GM19035 (cell line): ENCODE results near the gene PPT2.

Experiments used
- ATAC-seq: cut with Tn5 transposase; IDR thresholded peaks from one replicate; pipeline ENCODE4 v1.9.1; 2021; ENCODE audit not compliant: unreplicated experiment

The PPT2 gene

GRCh38 chr6:32151863-32152768 is 1.8 kb upstream of the PPT2 start, which contains the start of gene PRRT1:
Gene PRRT1 (minus strand): TSS chr6:32151939. CDS start chr6:32151827, 112 bp downstream.
- ATAC-seq = no peak

- no peak for ATAC-seq
Observed at GRCh38 chr6:32152769-32153563, 975 bp upstream of the PPT2 start.

DNA sequence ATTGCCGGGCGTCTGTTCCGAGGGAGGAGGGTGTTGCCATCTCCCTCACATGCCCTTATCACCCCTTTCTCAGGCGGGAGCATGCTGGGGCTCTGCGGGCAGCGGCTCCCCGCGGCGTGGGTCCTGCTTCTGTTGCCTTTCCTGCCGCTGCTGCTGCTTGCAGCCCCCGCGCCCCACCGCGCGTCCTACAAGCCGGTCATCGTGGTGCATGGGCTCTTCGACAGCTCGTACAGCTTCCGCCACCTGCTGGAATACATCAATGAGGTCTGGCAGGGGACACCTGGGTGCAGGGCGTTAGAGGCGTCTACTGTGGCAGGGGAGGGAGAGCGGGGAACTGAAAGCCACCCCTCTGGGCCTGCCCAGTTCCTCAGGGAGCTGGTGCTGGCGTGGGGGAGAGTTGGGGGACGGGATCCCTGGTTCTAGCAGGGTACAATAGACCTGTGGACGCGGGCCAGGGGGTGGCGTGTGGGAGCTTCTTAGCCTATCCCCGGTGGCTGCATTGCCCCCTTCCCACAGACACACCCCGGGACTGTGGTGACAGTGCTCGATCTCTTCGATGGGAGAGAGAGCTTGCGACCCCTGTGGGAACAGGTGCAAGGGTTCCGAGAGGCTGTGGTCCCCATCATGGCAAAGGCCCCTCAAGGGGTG is 697 bp downstream of the PPT2 start:
- ATAC-seq = no peak

- no peak for ATAC-seq
Observed at GRCh38 chr6:32156891-32157290, 3.0 kb downstream of the PPT2 start.

- ATAC-seq = no peak
Observed at GRCh38 chr6:32158052-32158451, 4.1 kb downstream of the PPT2 start.

GRCh38 chr6:32163559-32164258 is 9.8 kb downstream of the PPT2 start:
- ATAC-seq = no peak

DNA sequence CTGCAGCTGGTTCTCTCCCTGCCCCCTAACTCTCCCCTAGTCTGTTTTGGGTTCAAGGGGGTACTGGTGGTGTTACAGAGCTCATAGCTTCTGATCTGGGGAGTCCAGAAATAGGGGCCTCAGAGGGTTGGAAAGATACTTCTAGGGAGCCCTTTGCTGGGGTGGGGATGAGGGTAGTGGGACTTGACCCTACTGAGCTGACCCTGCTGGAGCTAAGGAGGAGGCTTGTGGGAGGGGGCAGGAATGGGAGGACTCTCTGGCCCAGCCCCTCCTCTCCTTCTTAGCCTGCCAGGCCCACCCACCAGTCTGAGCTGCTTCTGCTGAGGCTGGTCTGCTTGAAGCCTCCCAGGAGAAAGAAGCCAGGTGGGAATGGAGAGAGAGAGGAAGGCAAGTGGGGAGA is 10.4 kb downstream of the PPT2 start, which contains the start of gene EGFL8:
Gene EGFL8 (plus strand): TSS at position 301 of the 400 bp plus-strand sequence. CDS start 1,571 bp downstream, outside the sequence.
- ATAC-seq = no peak

DNA sequence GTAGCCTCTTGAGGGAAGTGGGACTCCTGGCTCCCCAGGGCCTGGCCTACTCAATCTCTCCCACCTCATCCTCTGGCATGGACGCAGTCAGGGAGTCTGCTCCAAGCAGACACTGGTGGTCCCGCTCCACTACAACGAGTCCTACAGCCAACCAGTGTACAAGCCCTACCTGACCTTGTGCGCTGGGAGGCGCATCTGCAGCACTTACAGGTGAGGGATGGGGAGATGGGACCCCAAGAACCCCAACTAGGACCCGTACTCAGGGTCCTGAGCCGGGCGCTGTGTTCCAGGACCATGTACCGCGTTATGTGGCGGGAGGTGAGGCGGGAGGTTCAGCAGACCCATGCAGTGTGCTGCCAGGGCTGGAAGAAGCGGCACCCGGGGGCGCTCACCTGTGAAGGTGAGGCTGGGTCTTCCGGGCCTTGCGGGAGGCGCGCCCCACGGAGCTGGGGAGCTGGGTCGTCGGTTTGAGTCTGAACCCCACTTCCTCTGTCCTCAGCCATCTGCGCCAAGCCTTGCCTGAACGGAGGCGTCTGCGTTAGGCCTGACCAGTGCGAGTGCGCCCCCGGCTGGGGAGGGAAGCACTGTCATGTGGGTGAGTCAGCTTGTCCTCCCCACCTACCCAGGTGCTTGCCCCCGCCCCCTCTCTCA is 12.6 kb downstream of the PPT2 start:
- no peak for ATAC-seq

DNA sequence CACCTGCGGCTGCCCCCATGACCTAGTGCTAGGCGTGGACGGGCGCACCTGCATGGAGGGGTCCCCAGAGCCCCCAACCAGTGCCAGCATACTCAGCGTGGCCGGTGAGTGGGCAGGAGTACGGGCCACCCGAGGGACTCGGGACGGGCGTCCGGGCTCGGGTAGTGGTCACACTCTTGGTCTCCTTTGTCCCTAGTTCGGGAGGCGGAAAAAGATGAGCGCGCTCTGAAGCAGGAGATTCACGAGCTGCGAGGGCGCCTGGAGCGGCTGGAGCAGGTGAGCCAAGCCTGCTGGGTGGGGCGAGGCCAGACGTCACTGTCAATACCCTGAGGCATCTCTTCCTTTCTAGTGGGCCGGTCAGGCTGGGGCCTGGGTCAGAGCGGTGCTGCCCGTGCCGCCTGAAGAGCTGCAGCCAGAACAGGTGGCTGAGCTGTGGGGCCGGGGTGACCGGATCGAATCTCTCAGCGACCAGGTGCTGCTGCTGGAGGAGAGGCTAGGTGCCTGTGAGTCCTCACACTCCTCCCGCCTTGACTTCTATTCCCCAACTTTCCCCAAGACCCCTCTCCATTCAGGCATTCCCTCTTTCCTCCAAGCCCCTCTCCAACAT is 13.3 kb downstream of the PPT2 start:
- ATAC-seq = no peak

- no peak for ATAC-seq
Observed at GRCh38 chr6:32167761-32168262, 13.9 kb downstream of the PPT2 start.

DNA sequence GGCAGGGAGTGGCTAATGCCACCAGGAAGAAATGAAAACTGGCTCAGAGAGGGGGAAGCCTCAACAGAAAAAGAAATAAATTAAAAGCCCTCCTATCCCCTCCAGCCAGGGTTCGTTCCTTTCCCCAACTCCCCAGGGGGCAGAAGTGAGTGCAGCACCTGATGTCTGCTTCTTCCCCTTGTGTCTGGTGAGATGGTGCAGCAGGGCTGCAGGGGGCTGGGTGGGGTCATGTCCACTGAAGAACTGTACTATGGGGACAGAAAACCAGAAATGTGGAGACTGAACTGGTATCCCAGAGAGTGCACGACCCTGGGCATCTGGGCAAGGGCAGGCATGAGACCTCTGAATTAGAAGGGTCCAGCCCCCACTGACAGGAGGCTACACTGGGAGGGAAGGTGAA is 14.4 kb downstream of the PPT2 start:
- no peak for ATAC-seq

DNA sequence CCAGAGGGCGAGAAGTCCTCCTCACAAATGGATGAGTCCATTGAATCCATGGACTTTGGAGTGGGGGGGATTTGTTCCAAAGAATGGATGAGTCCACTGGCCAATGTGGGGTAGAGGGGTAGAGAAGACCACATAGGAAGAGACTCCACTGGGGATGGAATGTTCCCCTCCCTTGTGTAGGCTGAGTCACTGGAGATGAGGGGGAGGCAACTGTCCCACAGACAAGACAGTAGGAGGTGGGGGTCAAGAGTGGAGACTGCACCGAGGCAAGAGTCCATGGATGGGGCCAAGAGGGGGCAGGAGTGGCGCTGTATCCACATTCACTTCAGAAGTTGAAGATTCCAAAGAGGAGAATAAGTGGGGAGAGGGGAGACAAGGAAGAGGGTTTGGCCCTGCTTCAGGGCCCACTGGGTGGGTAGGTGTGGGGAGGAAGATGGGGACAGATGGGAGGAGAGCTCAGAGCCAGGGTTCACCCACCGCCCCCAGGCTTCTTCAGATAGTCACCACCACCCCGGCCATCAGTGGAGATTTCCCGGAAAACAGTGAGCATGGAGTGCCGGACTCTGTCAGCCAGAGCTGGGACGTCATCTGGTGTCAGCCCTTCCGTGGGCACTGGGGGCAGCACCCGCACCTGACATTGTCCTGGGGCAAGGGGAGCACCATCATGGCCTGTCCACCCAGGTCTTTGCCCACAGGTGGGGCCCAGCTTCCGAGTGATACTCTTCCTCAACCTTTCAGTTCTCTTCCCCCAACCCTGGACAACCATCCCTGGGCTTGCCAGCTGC is 15.1 kb downstream of the PPT2 start:
- no peak for ATAC-seq

GRCh38 chr6:32170294-32170693 is 16.4 kb downstream of the PPT2 start:
- no peak for ATAC-seq

DNA sequence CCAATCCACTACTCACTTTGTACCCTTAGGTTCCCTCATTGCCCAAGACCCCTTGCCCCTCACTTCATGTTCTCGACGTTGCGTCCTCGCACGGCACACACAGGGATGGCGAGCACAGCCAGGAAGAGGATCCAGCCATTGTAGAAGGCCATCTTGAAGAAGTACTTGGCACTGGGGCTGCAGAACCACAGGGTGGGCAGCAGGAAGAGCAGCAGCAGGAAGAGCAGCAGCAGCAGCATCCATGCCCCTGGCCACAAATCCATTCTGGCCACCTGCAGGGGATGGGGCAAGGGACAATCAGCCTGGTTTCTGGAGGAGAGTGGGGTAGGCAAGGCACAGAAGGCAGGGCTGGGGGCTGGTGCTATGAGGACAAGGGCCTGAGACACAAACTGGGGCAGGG is 17.3 kb downstream of the PPT2 start:
- ATAC-seq = no peak

GRCh38 chr6:32173051-32173727 is 19.2 kb downstream of the PPT2 start:
- no peak for ATAC-seq

- ATAC-seq = no peak
Observed at GRCh38 chr6:32174416-32174815, 20.5 kb downstream of the PPT2 start.

- no peak for ATAC-seq
Observed at GRCh38 chr6:32175322-32175710, 21.4 kb downstream of the PPT2 start.
